K562 (cell line): Measurements from ENCODE around the gene UBR3. TPM values are rescaled to one million over a fixed set of nuclear protein-coding genes. Genes with fewer than 3 reads are reported as not detected.

ENCODE experiments used
- ATAC-seq: fragments of 200-7000 bp; cut with Tn5 transposase; 3 replicates; pipeline ENCODE4 v1.9.1; 2020; ENCODE audit warnings: moderate library complexity
- BruUV-seq: library from RNA; stranded (reverse); fragments of 400-500 nt; replicated peaks from 2 replicates; lab custom pipeline; 2021; lab: Mats Ljungman, UMichigan
- CTCF ChIA-PET: fragments of 300-600 bp; formaldehyde crosslinking; extraction: SDS; loops from one replicate; lab custom pipeline; 2021; ENCODE audit warnings: low intra/inter-chr PET ratio; lab: Yijun Ruan, JAX
- POLR2A ChIA-PET: fragments of 300-600, 350-650 bp; sonication (Branson Sonifier 250); formaldehyde crosslinking; extraction: SDS; loops from one replicate; lab custom pipeline; 2021; ENCODE audit warnings: antibody characterized with exemption, inconsistent platforms; lab: Yijun Ruan, JAX
- DNase-seq, 4 experiments: peaks; one replicate each; pipeline versions ENCODE4 v3.0.0 to v3.0.0-alpha.2; 2011 to 2018; ENCODE audit warnings: low spot score in 3 of 4, mixed read lengths in 3 of 4; ENCODE audit errors: extremely low read depth in 1 of 4
- FAIRE-seq: peaks from 2 replicates; lab custom pipeline; 2011; peaks lifted over from hg19 to GRCh38; lab: Jason Lieb, UNC
- H2AFZ ChIP-seq: 2 replicates; pipeline ENCODE4 v1.6.0; 2011; ENCODE audit warnings: low read depth, low read length, control low read depth, inconsistent platforms
- H3K27ac ChIP-seq: fragments of 200-600 bp; 3 replicates; pipeline ENCODE4 v1.8.0; 2011; ENCODE audit warnings: low read depth, mild to moderate bottlenecking, control low read depth, inconsistent platforms, low read length, moderate library complexity, mixed read lengths; ENCODE audit errors: extremely low read depth
- H3K27me3 ChIP-seq, 2 experiments: fragments of 300-600 bp in 1 of 2; 2 replicates in 1 of 2; 3 replicates in 1 of 2; pipeline versions ENCODE4 v1.6.0 to v1.8.0; 2011; ENCODE audit warnings: inconsistent platforms in 2 of 2, low read length in 2 of 2, mild to moderate bottlenecking in 1 of 2, mixed read lengths in 1 of 2, moderate library complexity in 1 of 2; ENCODE audit not compliant: control insufficient read depth in 2 of 2, insufficient read depth in 2 of 2
- H3K36me3 ChIP-seq: fragments of 300-600 bp; 3 replicates; pipeline ENCODE4 v1.8.0; 2011; ENCODE audit warnings: mild to moderate bottlenecking, low read length, inconsistent platforms; ENCODE audit not compliant: control insufficient read depth, insufficient read depth
- H3K4me1 ChIP-seq, 2 experiments: fragments of 200-600 bp in 1 of 2; replicated peaks in 1 of 2; 2 replicates in 1 of 2; 3 replicates in 1 of 2; pipeline versions ENCODE4 v1.5.1 to v1.8.0; 2011; ENCODE audit warnings: inconsistent platforms in 2 of 2, low read length in 2 of 2, mild to moderate bottlenecking in 1 of 2, mixed read lengths in 1 of 2, moderate library complexity in 1 of 2; ENCODE audit not compliant: control insufficient read depth in 2 of 2, insufficient read depth in 2 of 2
- H3K4me2 ChIP-seq: 2 replicates; pipeline ENCODE4 v1.6.1; 2011; ENCODE audit warnings: low read length, control low read depth, inconsistent platforms, mixed read lengths; ENCODE audit not compliant: insufficient read depth
- H3K4me3 ChIP-seq: fragments of 200-600 bp; sonication (generic), shearing (Covaris generic); 2 replicates; pipeline ENCODE4 v1.5.1; 2016; ENCODE audit warnings: control low read depth, inconsistent platforms
- H3K79me2 ChIP-seq: fragments of 200-600 bp; 3 replicates; pipeline ENCODE4 v1.8.0; 2011; ENCODE audit warnings: low read length, inconsistent platforms; ENCODE audit not compliant: control insufficient read depth, insufficient read depth
- H3K9ac ChIP-seq, 2 experiments: 2 replicates each; pipeline versions ENCODE4 v1.6.0 to v1.6.1; 2011; ENCODE audit warnings: low read depth in 2 of 2, low read length in 2 of 2, control low read depth in 1 of 2, inconsistent platforms in 1 of 2, mild to moderate bottlenecking in 1 of 2, mixed read lengths in 1 of 2; ENCODE audit not compliant: insufficient read depth in 1 of 2
- H3K9me1 ChIP-seq: one replicate; pipeline ENCODE4 v1.6.0; 2011; ENCODE audit warnings: inconsistent platforms, mild to moderate bottlenecking, low read length, moderate library complexity; ENCODE audit not compliant: control insufficient read depth, insufficient read depth
- H3K9me3 ChIP-seq: replicated peaks from 2 replicates; pipeline ENCODE4 v1.5.1; 2011; ENCODE audit warnings: low read depth, low read length, inconsistent platforms; ENCODE audit not compliant: control insufficient read depth, insufficient read depth
- H4K20me1 ChIP-seq: replicated peaks from 2 replicates; pipeline ENCODE4 v1.6.1; 2011; ENCODE audit warnings: low read length, inconsistent platforms, mixed read lengths; ENCODE audit not compliant: control insufficient read depth, insufficient read depth
- ADNP ChIP-seq: fragments of 200-800 bp; sonication (Bioruptor generic); IDR thresholded peaks from 2 replicates; pipeline ENCODE4 v1.6.1; 2016; ENCODE audit warnings: missing genetic modification characterization, missing compliant biosample characterization
- BCL6 ChIP-seq: fragments of 250-450 bp; sonication (Bioruptor Pico); IDR thresholded peaks from 2 replicates; pipeline ENCODE4 v1.4.0; 2020
- HNRNPLL ChIP-seq: fragments of 200-400 bp; formaldehyde crosslinking; IDR thresholded peaks from 2 replicates; pipeline ENCODE4 v1.6.1; 2017; ENCODE audit warnings: low read length, low read depth, mild to moderate bottlenecking; ENCODE audit not compliant: poor library complexity, severe bottlenecking
- NFYB ChIP-seq: IDR thresholded peaks from 2 replicates; pipeline ENCODE4 v1.6.1; 2011; ENCODE audit warnings: mild to moderate bottlenecking, moderate library complexity; ENCODE audit not compliant: insufficient read length; ENCODE audit errors: extremely low read depth
- NR2C2 ChIP-seq, 2 experiments: fragments of 200-800 bp in 1 of 2; sonication (Bioruptor generic) in 1 of 2; sonication (generic) in 1 of 2; formaldehyde crosslinking in 1 of 2; IDR thresholded peaks; 2 replicates each; pipeline versions ENCODE4 v1.6.1 to v1.8.0; 2016 to 2022; ENCODE audit warnings: mild to moderate bottlenecking in 1 of 2, missing compliant biosample characterization in 1 of 2, missing genetic modification characterization in 1 of 2, missing genetic modification reagents in 1 of 2
- STAG1 ChIP-seq: sonication (generic); formaldehyde crosslinking; IDR thresholded peaks from 2 replicates; pipeline ENCODE4 v1.5.0; 2020; ENCODE audit warnings: missing genetic modification reagents, borderline replicate concordance
- WGBS: fragments of 100-300 bp; shearing (Covaris generic); methylation state at CpG from one replicate; pipeline ENCODE4 v1.1.6; 2016; ENCODE audit warnings: low coverage, mixed read lengths; ENCODE audit not compliant: insufficient coverage; ENCODE audit errors: missing lambda C conversion rate; 5-methylcytosine and 5-hydroxymethylcytosine counted together
- in situ Hi-C: fragments of 300-500 bp; cut with MboI; formaldehyde crosslinking; loops from 4 replicates; pipeline ENCODE4 v1.15.0; 2018; ENCODE audit warnings: inconsistent platforms, mixed read lengths
- intact Hi-C: fragments of 100-400 bp; cut with micrococcal nuclease; formaldehyde crosslinking; loops from 2 replicates; pipeline ENCODE4 v1.14.2; 2022
- polyA plus RNA-seq, 8 experiments: library from polyadenylated mRNA; depleted of rRNA in 4 of 8; stranded (reverse) in 5 of 8; unstranded in 3 of 8; fragments of >200 nt; fragmentation: Nextera tagmentation in 2 of 8; fragmentation: Illumina TruSeq in 1 of 8; extraction: Ambion mirVana in 2 of 8; extraction: Trizol in 1 of 8; gene quantifications; 2 replicates each; pipeline versions ENCODE4 v1.2.1 to v1.2.3, GENCODE V29; 2011 to 2014; ENCODE audit warnings: inconsistent platforms in 1 of 8, missing spikeins in 1 of 8
- total RNA-seq, 7 experiments: library from RNA; depleted of rRNA in 6 of 7; stranded (reverse); fragments of >200 nt in 6 of 7; fragmentation: Illumina TruSeq in 2 of 7; extraction: Trizol in 2 of 7; gene quantifications; 2 replicates each; pipeline versions ENCODE4 v1.2.1 to v1.2.3, GENCODE V29; 2011 to 2021; ENCODE audit warnings: low replicate concordance in 1 of 7
- TF ChIP-seq, protein P1 (sequence below): fragments of 250-450 bp; sonication (Bioruptor Pico); IDR thresholded peaks from 2 replicates; pipeline ENCODE4 v1.5.0; 2020; ENCODE audit warnings: mild to moderate bottlenecking
- TF ChIP-seq, protein P2 (sequence below): sonication (generic); formaldehyde crosslinking; IDR thresholded peaks from 2 replicates; pipeline ENCODE4 v1.8.1; 2023; ENCODE audit warnings: mild to moderate bottlenecking, missing genetic modification reagents

The UBR3 gene
- total and polyA plus RNA-seq, 9 of the 15 experiments (the other 6 are each of a cell fraction or from before 2014, with no cell fraction given) = 14.4 to 63.5 (median 40.4) TPM

DNA sequence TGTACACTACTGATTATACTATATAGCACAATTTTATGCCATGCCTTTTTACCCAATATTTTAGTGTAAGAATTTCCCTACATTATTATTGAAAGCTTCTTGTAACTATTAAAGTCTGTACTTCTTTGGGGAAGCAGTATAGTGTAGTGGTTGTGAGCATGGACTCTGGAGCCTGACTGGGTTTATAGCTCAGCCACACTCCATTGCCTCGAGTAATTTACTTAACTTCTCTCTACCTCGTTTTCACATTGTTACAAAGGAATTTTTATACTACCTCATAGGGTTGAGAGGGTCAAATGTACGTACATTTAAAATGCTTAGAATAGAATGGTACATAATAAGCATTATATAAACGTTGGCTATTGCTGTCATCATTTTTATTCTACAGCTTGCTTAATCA is 139.2 kb downstream of the UBR3 start:
- H3K9ac ChIP-seq = no peak overlapping the region
- no peak for ATAC-seq
- TF ChIP-seq, protein P1, sequence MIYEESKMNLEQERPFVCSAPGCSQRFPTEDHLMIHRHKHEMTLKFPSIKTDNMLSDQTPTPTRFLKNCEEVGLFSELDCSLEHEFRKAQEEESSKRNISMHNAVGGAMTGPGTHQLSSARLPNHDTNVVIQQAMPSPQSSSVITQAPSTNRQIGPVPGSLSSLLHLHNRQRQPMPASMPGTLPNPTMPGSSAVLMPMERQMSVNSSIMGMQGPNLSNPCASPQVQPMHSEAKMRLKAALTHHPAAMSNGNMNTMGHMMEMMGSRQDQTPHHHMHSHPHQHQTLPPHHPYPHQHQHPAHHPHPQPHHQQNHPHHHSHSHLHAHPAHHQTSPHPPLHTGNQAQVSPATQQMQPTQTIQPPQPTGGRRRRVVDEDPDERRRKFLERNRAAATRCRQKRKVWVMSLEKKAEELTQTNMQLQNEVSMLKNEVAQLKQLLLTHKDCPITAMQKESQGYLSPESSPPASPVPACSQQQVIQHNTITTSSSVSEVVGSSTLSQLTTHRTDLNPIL (CRISPR knock-in tag) = no peak
- TF ChIP-seq NR2C2 (CRISPR knock-in tag; IDR thresholded peaks at IDR 0.05) = no peak
- no peak for TF ChIP-seq NR2C2 (tag; IDR thresholded peaks at IDR 0.05)
- TF ChIP-seq NFYB = no peak
- no peak for TF ChIP-seq STAG1
- TF ChIP-seq, protein P2, sequence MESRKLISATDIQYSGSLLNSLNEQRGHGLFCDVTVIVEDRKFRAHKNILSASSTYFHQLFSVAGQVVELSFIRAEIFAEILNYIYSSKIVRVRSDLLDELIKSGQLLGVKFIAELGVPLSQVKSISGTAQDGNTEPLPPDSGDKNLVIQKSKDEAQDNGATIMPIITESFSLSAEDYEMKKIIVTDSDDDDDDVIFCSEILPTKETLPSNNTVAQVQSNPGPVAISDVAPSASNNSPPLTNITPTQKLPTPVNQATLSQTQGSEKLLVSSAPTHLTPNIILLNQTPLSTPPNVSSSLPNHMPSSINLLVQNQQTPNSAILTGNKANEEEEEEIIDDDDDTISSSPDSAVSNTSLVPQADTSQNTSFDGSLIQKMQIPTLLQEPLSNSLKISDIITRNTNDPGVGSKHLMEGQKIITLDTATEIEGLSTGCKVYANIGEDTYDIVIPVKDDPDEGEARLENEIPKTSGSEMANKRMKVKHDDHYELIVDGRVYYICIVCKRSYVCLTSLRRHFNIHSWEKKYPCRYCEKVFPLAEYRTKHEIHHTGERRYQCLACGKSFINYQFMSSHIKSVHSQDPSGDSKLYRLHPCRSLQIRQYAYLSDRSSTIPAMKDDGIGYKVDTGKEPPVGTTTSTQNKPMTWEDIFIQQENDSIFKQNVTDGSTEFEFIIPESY = no peak
- no peak for TF ChIP-seq HNRNPLL
- TF ChIP-seq BCL6 (CRISPR knock-in tag) = no peak
- no peak for TF ChIP-seq ADNP (tag)
- H3K9me1 ChIP-seq = no peaks in the 10 kb centered on the region
- H3K79me2 ChIP-seq = no peaks in the 10 kb centered on the region
- POLR2A ChIA-PET = interaction anchor here (0.7 to 1.2 kb wide), 3 partner anchors 17 to 1242 kb away, joined by 3 read pairs; no protein-coding TSS in a partner anchor
- CTCF ChIA-PET = no interaction called here
- intact Hi-C loops = no loop called here
- no peak overlapping the region for H3K27ac ChIP-seq
- no peaks in the 10 kb centered on the region for H3K9me3 ChIP-seq
- no peak for FAIRE-seq
- peaks cover 0 to 8% of the 10 kb centered on the region in 2 experiments; a peak in 2 of 5 replicates for H3K4me1 ChIP-seq
- BruUV-seq = no TSS peak
- no peak for DNase-seq
- in situ Hi-C loops = no loop called here
- no peak overlapping the region for H3K4me3 ChIP-seq
- H4K20me1 ChIP-seq = no peaks in the 10 kb centered on the region
- no peak overlapping the region for H2AFZ ChIP-seq
- H3K4me2 ChIP-seq = no peak overlapping the region
- no peaks in the 10 kb centered on the region for H3K27me3 ChIP-seq
- peaks cover 31% of the 10 kb centered on the region for H3K36me3 ChIP-seq
- WGBS = 72% methylated on average over 4 of the region's 4 CpGs
